ENCODE results near the gene RUFY1. TPM values are rescaled to one million over a fixed set of nuclear protein-coding genes. Genes with fewer than 3 reads are reported as not detected.

The RUFY1 gene
- polyA plus RNA-seq, 1 donor (not counting 4 experiments of a cell fraction or from before 2014, with no cell fraction given), result 25.2 TPM

- H4K20me1 ChIP-seq (ENCODE audit: control insufficient read depth, extremely low read depth, insufficient read depth, low read length), result peaks cover 27% of the 10 kb centered on the region
- H3K9me3 ChIP-seq (ENCODE audit: control insufficient read depth, low read depth, low read length), result no peaks in the 10 kb centered on the region
- H3K4me3 ChIP-seq (ENCODE audit: control insufficient read depth in 2 of 3, extremely low read depth in 1 of 3, insufficient read depth in 2 of 3, low read depth in 1 of 3, low read length in 3 of 3), result no peak overlapping the region
- H3K27ac ChIP-seq (ENCODE audit: control insufficient read depth, insufficient read depth, low read length), result no peak overlapping the region
- no peaks in the 10 kb centered on the region for H3K4me1 ChIP-seq (ENCODE audit: control insufficient read depth, extremely low read depth, insufficient read depth, low read length)
- no peak overlapping the region for H2AFZ ChIP-seq (ENCODE audit: control insufficient read depth, low read length)
- TF ChIP-seq CTCF (optimal IDR thresholded peaks at IDR 0.05 in 1 of 3, IDR thresholded peaks at IDR 0.05 in 1 of 3, conservative IDR thresholded peaks at IDR 0.05 in 1 of 3; ENCODE audit: extremely low read depth in 1 of 3, insufficient read depth in 2 of 3, low read length in 3 of 3), result no peak
- TF ChIP-seq EZH2 (IDR thresholded peaks at IDR 0.05; ENCODE audit: low read length), result no peak
- no peak overlapping the region for H3K4me2 ChIP-seq (ENCODE audit: control insufficient read depth, extremely low read depth, insufficient read depth, low read depth, low read length)
- dilution Hi-C loops (cut with MboI; ENCODE audit: extremely low pct_ligation_motif_present, low sequenced_read_pairs), result no loop called here
- no peak overlapping the region for H3K9ac ChIP-seq (ENCODE audit: control insufficient read depth, extremely low read depth, insufficient read depth, low read length)
- FAIRE-seq (no peak), DNase-seq (ENCODE audit: low read depth, low spot score) (no peak)
- peaks cover 14% of the 10 kb centered on the region for H3K79me2 ChIP-seq (ENCODE audit: control insufficient read depth, insufficient read depth, low read length)
- no peaks in the 10 kb centered on the region for H3K27me3 ChIP-seq (ENCODE audit: control insufficient read depth, extremely low read depth, insufficient read depth, low read length)
- H3K36me3 ChIP-seq (ENCODE audit: control insufficient read depth in 2 of 2, extremely low read depth in 1 of 2, insufficient read depth in 2 of 2, low read length in 2 of 2), result peaks cover 39 to 65% of the 10 kb centered on the region in 2 experiments
- H3K9me1 ChIP-seq (ENCODE audit: control insufficient read depth, extremely low read depth, insufficient read depth, low read length), result no peaks in the 10 kb centered on the region
Measured at GRCh38 chr5:179612577-179613459, 62.5 kb downstream of the RUFY1 start.

GRCh38 chr5:179613460-179614071 is 63.2 kb downstream of the RUFY1 start:
- FAIRE-seq (no peak), DNase-seq (ENCODE audit: low read depth, low spot score) (no peak)
- H3K36me3 ChIP-seq (ENCODE audit: control insufficient read depth in 2 of 2, extremely low read depth in 1 of 2, insufficient read depth in 2 of 2, low read length in 2 of 2), result peaks cover 44 to 73% of the 10 kb centered on the region in 2 experiments
- no peaks in the 10 kb centered on the region for H3K9me1 ChIP-seq (ENCODE audit: control insufficient read depth, extremely low read depth, insufficient read depth, low read length)
- H3K4me3 ChIP-seq (ENCODE audit: control insufficient read depth in 2 of 3, extremely low read depth in 1 of 3, insufficient read depth in 2 of 3, low read depth in 1 of 3, low read length in 3 of 3), result no peak overlapping the region
- H3K27me3 ChIP-seq (ENCODE audit: control insufficient read depth, extremely low read depth, insufficient read depth, low read length), result no peaks in the 10 kb centered on the region
- H3K79me2 ChIP-seq (ENCODE audit: control insufficient read depth, insufficient read depth, low read length), result peaks cover 22% of the 10 kb centered on the region
- H3K9me3 ChIP-seq (ENCODE audit: control insufficient read depth, low read depth, low read length), result no peaks in the 10 kb centered on the region
- no peak overlapping the region for H3K4me2 ChIP-seq (ENCODE audit: control insufficient read depth, extremely low read depth, insufficient read depth, low read depth, low read length)
- H3K9ac ChIP-seq (ENCODE audit: control insufficient read depth, extremely low read depth, insufficient read depth, low read length), result no peak overlapping the region
- H3K4me1 ChIP-seq (ENCODE audit: control insufficient read depth, extremely low read depth, insufficient read depth, low read length), result no peaks in the 10 kb centered on the region
- no peak overlapping the region for H3K27ac ChIP-seq (ENCODE audit: control insufficient read depth, insufficient read depth, low read length)
- no peak for TF ChIP-seq CTCF (optimal IDR thresholded peaks at IDR 0.05 in 1 of 3, IDR thresholded peaks at IDR 0.05 in 1 of 3, conservative IDR thresholded peaks at IDR 0.05 in 1 of 3; ENCODE audit: extremely low read depth in 1 of 3, insufficient read depth in 2 of 3, low read length in 3 of 3)
- dilution Hi-C loops (cut with MboI; ENCODE audit: extremely low pct_ligation_motif_present, low sequenced_read_pairs), result no loop called here
- H4K20me1 ChIP-seq (ENCODE audit: control insufficient read depth, extremely low read depth, insufficient read depth, low read length), result peaks cover 29% of the 10 kb centered on the region
- no peak overlapping the region for H2AFZ ChIP-seq (ENCODE audit: control insufficient read depth, low read length)
